ENCODE data around the gene MAPK12. TPM values are rescaled to one million over a fixed set of nuclear protein-coding genes. Genes with fewer than 3 reads are reported as not detected.

Gene MAPK12
- total and polyA plus RNA-seq, 2 experiments from 2014 or later, result 12.5 to 33.8 TPM

- H3K79me2 ChIP-seq, result peaks cover 42% of the 10 kb centered on the region
Measured at GRCh38 chr22:50236731-50237409, 24.6 kb downstream of the MAPK12 start.

GRCh38 chr22:50233223-50233622, 28.3 kb downstream of the MAPK12 start:
- no peak for TF ChIP-seq EZH2 (IDR thresholded peaks at IDR 0.05; ENCODE audit: borderline replicate concordance)
- TF ChIP-seq CTCF (IDR thresholded peaks at IDR 0.05; ENCODE audit: poor library complexity), result no peak
- TF ChIP-seq EZH2phosphoT487 (IDR thresholded peaks at IDR 0.05; ENCODE audit: low read depth, severe bottlenecking, unreplicated experiment), result no peak
- no peaks in the 10 kb centered on the region for H3K9me2 ChIP-seq (replicated peaks; ENCODE audit: insufficient read depth)
- H4K20me1 ChIP-seq (ENCODE audit: insufficient read depth, poor library complexity, severe bottlenecking), result no peaks in the 10 kb centered on the region
- no peak for DNase-seq (ENCODE audit: low spot score)
- H3K4me3 ChIP-seq, result no peak overlapping the region
- no peaks in the 10 kb centered on the region for H3K4me1 ChIP-seq (ENCODE audit: insufficient read depth)
- 94% methylated on average over 18 of the region's 18 CpGs for WGBS (ENCODE audit: low lambda C conversion rate, missing lambda C conversion rate)
- H3K79me2 ChIP-seq, result peaks cover 13% of the 10 kb centered on the region
- no peak overlapping the region for H3K4me2 ChIP-seq
- H3K27ac ChIP-seq, result no peak overlapping the region
- no peak overlapping the region for H2AFZ ChIP-seq
- H3K9me3 ChIP-seq (ENCODE audit: low read depth), result no peaks in the 10 kb centered on the region
- H3K36me3 ChIP-seq (replicated peaks; ENCODE audit: insufficient read depth, low read depth), result no peaks in the 10 kb centered on the region
- no peaks in the 10 kb centered on the region for H3K27me3 ChIP-seq

More at GRCh38 chr22:50236731-50237409, 24.6 kb downstream of the MAPK12 start:
- H4K20me1 ChIP-seq (ENCODE audit: insufficient read depth, poor library complexity, severe bottlenecking), result peaks cover 9% of the 10 kb centered on the region
- 78% methylated on average over 11 of the region's 11 CpGs for WGBS (ENCODE audit: low lambda C conversion rate, missing lambda C conversion rate)
- no peaks in the 10 kb centered on the region for H3K9me3 ChIP-seq (ENCODE audit: low read depth)
- no peaks in the 10 kb centered on the region for H3K36me3 ChIP-seq (replicated peaks; ENCODE audit: insufficient read depth, low read depth)
- peak; percentile 42 for TF ChIP-seq CTCF (IDR thresholded peaks at IDR 0.05; ENCODE audit: poor library complexity)
- TF ChIP-seq EZH2 (IDR thresholded peaks at IDR 0.05; ENCODE audit: borderline replicate concordance), result no peak
- H3K27me3 ChIP-seq, result no peaks in the 10 kb centered on the region
- H3K27ac ChIP-seq, result no peak overlapping the region
- peaks cover 7% of the 10 kb centered on the region for H3K4me1 ChIP-seq (ENCODE audit: insufficient read depth)
- H3K9me2 ChIP-seq (replicated peaks; ENCODE audit: insufficient read depth), result no peaks in the 10 kb centered on the region
- H3K4me2 ChIP-seq, result no peak overlapping the region
- no peak overlapping the region for H3K4me3 ChIP-seq
- DNase-seq (ENCODE audit: low spot score), result no peak
- no peak overlapping the region for H2AFZ ChIP-seq

DNA sequence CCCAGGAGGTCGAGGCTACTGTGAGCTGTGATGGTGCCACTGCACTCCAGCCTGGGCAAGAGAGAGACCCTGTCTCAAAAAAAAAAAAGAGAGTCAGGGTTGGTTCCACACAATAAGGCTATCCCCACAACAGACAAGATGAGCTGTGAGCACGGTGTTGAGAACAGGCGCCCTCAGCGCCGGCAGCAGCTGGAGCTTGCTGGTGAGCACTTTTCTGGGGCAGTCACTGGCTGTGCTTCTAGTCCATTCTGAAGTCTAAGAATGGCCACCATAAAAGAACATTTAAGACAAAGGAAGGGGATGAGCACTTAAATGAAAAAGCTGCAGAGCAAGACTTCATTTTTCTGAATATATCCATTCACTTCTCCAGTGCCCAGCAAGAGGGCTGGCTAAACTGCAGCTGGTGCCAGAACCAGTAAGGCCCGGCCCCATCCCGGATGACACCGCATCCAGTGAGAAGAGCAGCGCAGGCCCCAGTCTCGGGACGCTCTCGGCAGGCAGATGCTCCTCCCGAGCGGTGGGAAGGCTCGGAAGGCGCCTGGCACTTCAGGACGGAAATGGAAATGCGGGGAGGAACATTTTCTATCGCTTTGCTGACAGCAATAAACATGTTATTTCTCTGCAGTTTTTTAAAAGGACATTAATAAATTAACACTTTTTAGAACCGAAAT, 28.9 kb downstream of the MAPK12 start:
- no peak for DNase-seq (ENCODE audit: low spot score)
- Histone ChIP-seq H3K27ac (no peak overlapping the region), H3K79me2 (peaks cover 9% of the 10 kb centered on the region), H3K27me3 (no peaks in the 10 kb centered on the region), H3K4me1 (ENCODE audit: insufficient read depth) (no peaks in the 10 kb centered on the region), H3K4me2 (no peak overlapping the region), H3K9me2 (replicated peaks; ENCODE audit: insufficient read depth) (no peaks in the 10 kb centered on the region), H2AFZ (no peak overlapping the region), H3K36me3 (replicated peaks; ENCODE audit: insufficient read depth, low read depth) (no peaks in the 10 kb centered on the region), H3K4me3 (no peak overlapping the region), H4K20me1 (ENCODE audit: insufficient read depth, poor library complexity, severe bottlenecking) (no peaks in the 10 kb centered on the region), H3K9me3 (ENCODE audit: low read depth) (no peaks in the 10 kb centered on the region)
- TF ChIP-seq EZH2 (IDR thresholded peaks at IDR 0.05; ENCODE audit: borderline replicate concordance) (no peak), EZH2phosphoT487 (IDR thresholded peaks at IDR 0.05; ENCODE audit: low read depth, severe bottlenecking, unreplicated experiment) (no peak), CTCF (IDR thresholded peaks at IDR 0.05; ENCODE audit: poor library complexity) (no peak)
- WGBS (ENCODE audit: low lambda C conversion rate, missing lambda C conversion rate), result 97% methylated on average over 20 of the region's 20 CpGs

Measured in hepatocyte (in vitro differentiated cells).